ENCODE measurements around the gene SLC22A3.

GRCh38 chr6:160428069-160428430 lies 79.9 kb downstream of the SLC22A3 start:
- TF ChIP-seq ELF1 (IDR thresholded peaks at IDR 0.05) (no peak), MAX (IDR thresholded peaks at IDR 0.05; ENCODE audit: low read depth) (no peak), EZH2phosphoT487 (IDR thresholded peaks at IDR 0.05; ENCODE audit: borderline replicate concordance, low read depth) (no peak), SMC3 (IDR thresholded peaks at IDR 0.05; ENCODE audit: low read depth, low read length) (no peak), MEF2A (IDR thresholded peaks at IDR 0.05; ENCODE audit: borderline replicate concordance, low read depth) (no peak), CTCF (IDR thresholded peaks at IDR 0.05) (no peak), EP300 (IDR thresholded peaks at IDR 0.05; ENCODE audit: borderline replicate concordance in 1 of 2, low read depth in 1 of 2, low read length in 1 of 2) (no peak)
